SK-N-SH (cell line): ENCODE data around the gene SMPDL3B. TPM values are rescaled to one million over a fixed set of nuclear protein-coding genes. Genes with fewer than 3 reads are reported as not detected.
"Not testable (repeated sequence)": the region's sequence is repeated elsewhere in the genome, so short reads cannot be mapped to it uniquely, and the experiment has no call there.

ENCODE experiments used
- CTCF ChIA-PET: fragments of 300-600, 350-600 bp; formaldehyde crosslinking; extraction: SDS; loops from one replicate; lab custom pipeline; 2021; lab: Yijun Ruan, JAX
- POLR2A ChIA-PET: fragments of 350-600 bp; sonication (Branson Sonifier 250); formaldehyde crosslinking; extraction: SDS; loops from one replicate; lab custom pipeline; 2020; ENCODE audit warnings: antibody characterized with exemption, inconsistent platforms; lab: Yijun Ruan, JAX
- DNase-seq: peaks from one replicate; pipeline ENCODE4 v3.0.0; 2012
- H2AFZ ChIP-seq: fragments of 200-600 bp; sonication (generic); 2 replicates; pipeline ENCODE4 v1.8.1; 2016; ENCODE audit warnings: antibody characterized with exemption, mild to moderate bottlenecking, low read depth
- H3F3A ChIP-seq: fragments of 200-600 bp; sonication (generic); replicated peaks from 2 replicates; pipeline ENCODE3; 2016; ENCODE audit warnings: antibody characterized with exemption, mild to moderate bottlenecking; ENCODE audit not compliant: insufficient read depth
- H3K27ac ChIP-seq, 2 experiments: fragments of 200-500 bp in 1 of 2; fragments of 200-600 bp in 1 of 2; sonication (Bioruptor generic) in 1 of 2; sonication (generic), shearing (Covaris generic) in 1 of 2; 2 replicates each; pipeline versions ENCODE4 v1.5.1 to v1.6.1; 2014 to 2016; ENCODE audit warnings: low read depth in 2 of 2, inconsistent platforms in 1 of 2, low read length in 1 of 2, mild to moderate bottlenecking in 1 of 2, mixed read lengths in 1 of 2
- H3K27me3 ChIP-seq: fragments of 200-600 bp; sonication (generic), shearing (Covaris generic); 2 replicates; pipeline ENCODE4 v1.6.1; 2016; ENCODE audit warnings: mixed run types; ENCODE audit not compliant: insufficient read depth
- H3K36me3 ChIP-seq, 2 experiments: fragments of 200-500 bp in 1 of 2; fragments of 200-600 bp in 1 of 2; sonication (Bioruptor generic) in 1 of 2; sonication (generic) in 1 of 2; replicated peaks in 1 of 2; 2 replicates each; pipeline versions ENCODE3 to v1.5.1; 2014 to 2016; ENCODE audit warnings: low read length in 1 of 2, mild to moderate bottlenecking in 1 of 2; ENCODE audit not compliant: insufficient read depth in 2 of 2, control insufficient read depth in 1 of 2
- H3K4me1 ChIP-seq, 2 experiments: fragments of 200-500 bp in 1 of 2; fragments of 200-600 bp in 1 of 2; sonication (Bioruptor generic) in 1 of 2; sonication (generic), shearing (Covaris generic) in 1 of 2; 2 replicates each; pipeline versions ENCODE4 v1.5.1 to v1.6.1; 2014 to 2016; ENCODE audit warnings: low read depth in 1 of 2, low read length in 1 of 2, mixed run types in 1 of 2; ENCODE audit not compliant: insufficient read depth in 2 of 2, control insufficient read depth in 1 of 2
- H3K4me2 ChIP-seq: fragments of 200-600 bp; sonication (generic), shearing (Covaris generic); 2 replicates; pipeline ENCODE4 v1.6.1; 2017; ENCODE audit warnings: mixed run types
- H3K4me3 ChIP-seq, 2 experiments: fragments of 200-500 bp in 1 of 2; fragments of 200-600 bp in 1 of 2; sonication (Bioruptor generic) in 1 of 2; sonication (generic), shearing (Covaris generic) in 1 of 2; 2 replicates each; pipeline versions ENCODE4 v1.5.1 to v1.8.1; 2014 to 2016; ENCODE audit warnings: low read depth in 2 of 2, inconsistent platforms in 1 of 2, low read length in 1 of 2, mild to moderate bottlenecking in 1 of 2, mixed read lengths in 1 of 2, moderate library complexity in 1 of 2
- H3K79me2 ChIP-seq: fragments of 200-600 bp; sonication (generic); 2 replicates; pipeline ENCODE4 v1.8.1; 2017; ENCODE audit warnings: mild to moderate bottlenecking; ENCODE audit not compliant: insufficient read depth
- H3K9ac ChIP-seq: fragments of 200-600 bp; sonication (generic); 2 replicates; pipeline ENCODE4 v1.6.1; 2017; ENCODE audit warnings: mixed run types
- H3K9me2 ChIP-seq: fragments of 200-600 bp; sonication (generic); 2 replicates; pipeline ENCODE4 v1.6.1; 2017; ENCODE audit warnings: mixed run types
- H3K9me3 ChIP-seq: fragments of 200-600 bp; sonication (generic); 2 replicates; pipeline ENCODE4 v1.6.1; 2017; ENCODE audit warnings: mixed run types, mild to moderate bottlenecking, moderate library complexity
- H4K20me1 ChIP-seq: fragments of 200-600 bp; sonication (generic); 2 replicates; pipeline ENCODE4 v1.6.1; 2017; ENCODE audit warnings: mild to moderate bottlenecking, mixed run types; ENCODE audit not compliant: insufficient read depth
- ELF1 ChIP-seq: IDR thresholded peaks from 2 replicates; pipeline ENCODE4 v1.4.0; 2012
- EZH2phosphoT487 ChIP-seq: fragments of 200-600 bp; sonication (generic); IDR thresholded peaks from 2 replicates; pipeline ENCODE4 v1.6.1; 2017; ENCODE audit warnings: low read depth, mixed run types, mild to moderate bottlenecking, antibody characterized with exemption, moderate library complexity, borderline replicate concordance
- FOSL2 ChIP-seq: IDR thresholded peaks from 2 replicates; pipeline ENCODE4 v1.4.0; 2012; ENCODE audit warnings: low read depth, mild to moderate bottlenecking, moderate library complexity, borderline replicate concordance
- GABPA ChIP-seq: IDR thresholded peaks from 2 replicates; pipeline ENCODE4 v1.4.0; 2012; ENCODE audit warnings: low read depth, mild to moderate bottlenecking
- GATA2 ChIP-seq: sonication (generic); formaldehyde crosslinking; IDR thresholded peaks from 2 replicates; pipeline ENCODE4 v1.5.0; 2020; ENCODE audit warnings: mild to moderate bottlenecking, missing genetic modification reagents
- IRF3 ChIP-seq: fragments of 150-350 bp; IDR thresholded peaks from 2 replicates; pipeline ENCODE4 v1.6.1; 2016; ENCODE audit warnings: mild to moderate bottlenecking, low read depth, low read length
- JUND ChIP-seq: IDR thresholded peaks from 2 replicates; pipeline ENCODE4 v1.4.0; 2012
- MAX ChIP-seq: IDR thresholded peaks from 2 replicates; pipeline ENCODE4 v1.4.0; 2012; ENCODE audit warnings: low read depth
- MEF2A ChIP-seq: IDR thresholded peaks from 2 replicates; pipeline ENCODE4 v1.4.0; 2012; ENCODE audit warnings: low read depth, borderline replicate concordance
- NFIC ChIP-seq: IDR thresholded peaks from 2 replicates; pipeline ENCODE4 v1.4.0; 2012; ENCODE audit warnings: borderline replicate concordance
- POLR2AphosphoS5 ChIP-seq: IDR thresholded peaks from 2 replicates; pipeline ENCODE4 v1.6.1; 2012; ENCODE audit warnings: low read depth, low read length
- RAD21 ChIP-seq: IDR thresholded peaks from 2 replicates; pipeline ENCODE4 v1.6.1; 2012; ENCODE audit warnings: mild to moderate bottlenecking, low read length
- REST ChIP-seq: IDR thresholded peaks from 2 replicates; pipeline ENCODE4 v1.6.1; 2012; ENCODE audit warnings: mild to moderate bottlenecking, low read depth, low read length, moderate library complexity
- RXRA ChIP-seq: IDR thresholded peaks from 2 replicates; pipeline ENCODE4 v1.4.0; 2012; ENCODE audit warnings: low read depth, mild to moderate bottlenecking, borderline replicate concordance
- SIN3A ChIP-seq: IDR thresholded peaks from 2 replicates; pipeline ENCODE4 v1.6.1; 2012; ENCODE audit warnings: low read depth, mild to moderate bottlenecking, low read length, moderate library complexity, borderline replicate concordance
- SMC3 ChIP-seq: IDR thresholded peaks from 2 replicates; pipeline ENCODE4 v1.6.1; 2012; ENCODE audit warnings: low read depth, low read length, improper control_type of control experiment
- TCF12 ChIP-seq: IDR thresholded peaks from 2 replicates; pipeline ENCODE4 v1.4.0; 2012
- YY1 ChIP-seq: IDR thresholded peaks from 2 replicates; pipeline ENCODE4 v1.4.0; 2012; ENCODE audit warnings: low read depth, mild to moderate bottlenecking
- WGBS: methylation state at CpG from one replicate; pipeline ENCODE4 v1.1.6; 2017; ENCODE audit warnings: low lambda C conversion rate; 5-methylcytosine and 5-hydroxymethylcytosine counted together
- polyA plus RNA-seq, 3 experiments: library from polyadenylated mRNA; depleted of rRNA; stranded (reverse); fragments of >200 nt; gene quantifications; 2 replicates each; pipeline ENCODE4 v1.2.3, GENCODE V29; 2012

Gene SMPDL3B
- polyA plus RNA-seq, 1 of the 3 experiments (the other 2 are of a cell fraction) = 0.95 TPM

DNA sequence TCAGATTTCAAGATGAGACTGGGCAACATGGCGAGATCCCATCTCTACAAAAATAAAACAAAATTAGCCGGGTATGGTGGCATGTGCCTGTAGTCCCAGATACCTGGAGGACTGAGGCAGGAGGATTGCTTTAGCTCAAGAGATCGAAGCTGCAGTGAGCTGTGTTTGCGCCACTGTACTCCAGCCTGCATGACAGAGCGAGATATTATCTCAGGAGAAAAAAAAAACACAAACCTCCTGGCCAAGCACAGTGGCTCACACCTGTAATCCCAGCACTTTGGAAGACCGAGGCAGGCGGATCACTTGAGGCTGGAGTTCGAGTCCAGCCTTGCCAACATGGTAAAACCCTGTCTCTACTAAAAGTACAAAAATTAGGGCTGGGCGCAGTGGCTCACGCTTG, 67.8 kb downstream of the SMPDL3B start:
- POLR2A ChIA-PET = no interaction called here
- H3F3A ChIP-seq = no peaks in the 10 kb centered on the region

DNA sequence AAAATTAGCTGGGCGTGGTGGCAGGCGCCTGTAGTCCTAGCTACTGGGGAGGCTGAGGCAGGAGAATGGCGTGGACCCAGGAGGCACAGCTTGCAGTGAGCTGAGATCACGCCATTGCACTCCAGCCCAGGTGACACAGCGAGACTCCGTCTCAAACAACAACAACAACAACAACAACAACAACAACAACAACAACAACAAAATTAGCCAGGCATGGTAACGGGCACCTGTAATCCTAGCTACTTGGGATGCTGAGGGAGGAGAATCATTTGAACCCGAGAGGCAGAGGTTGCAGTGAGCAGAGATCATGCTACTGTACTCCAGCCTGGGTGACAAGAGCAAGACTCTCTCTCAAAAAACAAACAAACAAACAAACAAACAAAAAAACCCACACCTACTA, 68.3 kb downstream of the SMPDL3B start:
- H3K36me3 ChIP-seq = peaks cover 30 to 42% of the 10 kb centered on the region in 2 experiments
- POLR2A ChIA-PET = not testable (repeated sequence)
- 97% methylated on average over 8 of the region's 8 CpGs for WGBS

More for the DNA sequence above, 67.8 kb downstream of the SMPDL3B start:
- DNase-seq = no peak
- Histone ChIP-seq H3K27ac (no peak overlapping the region), H3K4me1 (no peaks in the 10 kb centered on the region), H3K9me3 (no peaks in the 10 kb centered on the region), H2AFZ (no peak overlapping the region), H3K9me2 (no peaks in the 10 kb centered on the region), H3K4me2 (no peak overlapping the region), H3K27me3 (no peaks in the 10 kb centered on the region), H3K36me3 (peaks cover 35 to 47% of the 10 kb centered on the region in 2 experiments), H3K4me3 (no peak overlapping the region), H3K9ac (no peak overlapping the region), H3K79me2 (no peaks in the 10 kb centered on the region; the same call in 1 of the 2 replicates), H4K20me1 (no peaks in the 10 kb centered on the region)
- WGBS = 95% methylated on average over 10 of the region's 10 CpGs
- CTCF ChIA-PET = no interaction called here
- TF ChIP-seq EZH2phosphoT487 = no peak
- no peak for TF ChIP-seq SIN3A
- no peak for TF ChIP-seq IRF3
- TF ChIP-seq NFIC = no peak
- no peak for TF ChIP-seq GABPA
- no peak for TF ChIP-seq MEF2A
- TF ChIP-seq TCF12 = no peak
- no peak for TF ChIP-seq RXRA
- no peak for TF ChIP-seq YY1
- TF ChIP-seq RAD21 = no peak
- TF ChIP-seq FOSL2 = no peak
- no peak for TF ChIP-seq POLR2AphosphoS5
- TF ChIP-seq MAX = no peak
- TF ChIP-seq REST = no peak
- no peak for TF ChIP-seq JUND
- TF ChIP-seq SMC3 = no peak
- no peak for TF ChIP-seq ELF1
- no peak for TF ChIP-seq GATA2

More for the DNA sequence above, 68.3 kb downstream of the SMPDL3B start:
- H3K9me2 ChIP-seq, H3K4me3 ChIP-seq, DNase-seq, H3K4me2 ChIP-seq, H3K9me3 ChIP-seq, H3K79me2 ChIP-seq, H3K27me3 ChIP-seq, H3K4me1 ChIP-seq, H2AFZ ChIP-seq, H3K9ac ChIP-seq, CTCF ChIA-PET, H3K27ac ChIP-seq, H3F3A ChIP-seq, H4K20me1 ChIP-seq: not testable (repeated sequence)

Other genes starting within 250 kb of the SMPDL3B start
- 2.9 and 4.2 TPM in 2 replicates for gene FAM76A, start 209.0 kb upstream of the SMPDL3B start, polyA plus RNA-seq (2012; rRNA removed)
- 12.4 and 12.9 TPM in 2 replicates for gene STX12, start 161.8 kb upstream of the SMPDL3B start, polyA plus RNA-seq (2012; rRNA removed)
- gene PPP1R8, start 104.2 kb upstream of the SMPDL3B start, polyA plus RNA-seq (2012; rRNA removed) = 41.8 and 55.4 TPM in 2 replicates
- 4.1 and 4.9 TPM in 2 replicates for gene THEMIS2, start 62.5 kb upstream of the SMPDL3B start, polyA plus RNA-seq (2012; rRNA removed)
- 39.8 and 39.9 TPM in 2 replicates for gene RPA2, start 20.4 kb upstream of the SMPDL3B start, polyA plus RNA-seq (2012; rRNA removed)
- gene XKR8, start 25.0 kb downstream of the SMPDL3B start, polyA plus RNA-seq (2012; rRNA removed) = 0.02 TPM in 1 of 2 replicates, not detected in the other
- gene EYA3, start 153.6 kb downstream of the SMPDL3B start, polyA plus RNA-seq (2012; rRNA removed) = 6.5 and 9.8 TPM in 2 replicates
- gene PTAFR, start 241.7 kb downstream of the SMPDL3B start, polyA plus RNA-seq (2012; rRNA removed) = 0.05 and 0.06 TPM in 2 replicates